ENCODE data around the gene KIF1B.

- TF ChIP-seq POLR2AphosphoS5 (IDR thresholded peaks at IDR 0.05; ENCODE audit: borderline replicate concordance, low read depth, low read length) (no peak), FOXP2 (optimal IDR thresholded peaks at IDR 0.05; ENCODE audit: control extremely low read depth, extremely low read length, insufficient read depth) (no peak)
Measured at GRCh38 chr1:10253149-10253548, 42.8 kb downstream of the KIF1B start.
